Liver (tissue), 9 donors: ENCODE measurements around the gene FERMT1. TPM values are rescaled to one million over a fixed set of nuclear protein-coding genes. Genes with fewer than 3 reads are reported as not detected.

Source experiments
- DNase-seq: peaks from one replicate; pipeline ENCODE4 v3.0.0-alpha.2; 2017; ENCODE audit warnings: low spot score
- H3K27ac ChIP-seq, 2 donors: one replicate each; pipeline ENCODE4 v1.7.0; 2013; ENCODE audit warnings: inconsistent platforms in 2 of 2, low read length in 2 of 2, control low read depth in 1 of 2, low read depth in 1 of 2, mild to moderate bottlenecking in 1 of 2
- H3K27me3 ChIP-seq, 4 donors: one replicate each; pipeline versions ENCODE4 v1.6.1 to v1.7.0; 2013; ENCODE audit warnings: low read length in 3 of 4, inconsistent platforms in 1 of 4, mild to moderate bottlenecking in 1 of 4, moderate library complexity in 1 of 4; ENCODE audit not compliant: control insufficient read depth in 4 of 4, insufficient read depth in 4 of 4
- H3K36me3 ChIP-seq, 4 donors: one replicate each; pipeline versions ENCODE4 v1.6.1 to v1.7.0; 2013; ENCODE audit warnings: low read length in 3 of 4, mild to moderate bottlenecking in 3 of 4, low read depth in 1 of 4, moderate library complexity in 1 of 4; ENCODE audit not compliant: control insufficient read depth in 4 of 4, insufficient read depth in 3 of 4
- H3K4me1 ChIP-seq, 4 donors: one replicate each; pipeline versions ENCODE4 v1.6.1 to v1.7.0; 2013; ENCODE audit warnings: low read length in 3 of 4, mild to moderate bottlenecking in 3 of 4, moderate library complexity in 1 of 4; ENCODE audit not compliant: control insufficient read depth in 4 of 4, insufficient read depth in 4 of 4
- H3K4me3 ChIP-seq, 3 donors: one replicate each; pipeline versions ENCODE4 v1.6.1 to v1.7.0; 2013; ENCODE audit warnings: low read length in 3 of 3, control low read depth in 1 of 3, low read depth in 1 of 3, mild to moderate bottlenecking in 1 of 3
- H3K9ac ChIP-seq, 2 donors: one replicate each; pipeline ENCODE4 v1.7.0; 2013; ENCODE audit warnings: low read length in 2 of 2, mild to moderate bottlenecking in 2 of 2, moderate library complexity in 2 of 2, control low read depth in 1 of 2, low read depth in 1 of 2
- H3K9me3 ChIP-seq, 4 donors: one replicate each; pipeline versions ENCODE4 v1.6.1 to v1.7.0; 2013; ENCODE audit warnings: low read length in 3 of 4; ENCODE audit not compliant: control insufficient read depth in 4 of 4
- EGR1 ChIP-seq, 2 donors: IDR thresholded peaks; 2 replicates each; pipeline ENCODE4 v1.6.1; 2016 to 2018; ENCODE audit warnings: antibody characterized with exemption in 2 of 2, low read depth in 2 of 2
- FOXA1 ChIP-seq: IDR thresholded peaks from 2 replicates; pipeline ENCODE4 v1.6.1; 2016; ENCODE audit warnings: antibody characterized with exemption
- FOXA2 ChIP-seq: IDR thresholded peaks from 2 replicates; pipeline ENCODE4 v1.6.1; 2016; ENCODE audit warnings: antibody characterized with exemption
- GABPA ChIP-seq, 2 donors: IDR thresholded peaks in 1 of 2; conservative IDR thresholded peaks in 1 of 2; 2 replicates each; pipeline ENCODE4 v1.6.1; 2016; ENCODE audit warnings: antibody characterized with exemption in 2 of 2, mild to moderate bottlenecking in 1 of 2, moderate library complexity in 1 of 2
- HNF4A ChIP-seq, 2 donors: conservative IDR thresholded peaks; 2 replicates each; pipeline ENCODE4 v1.6.1; 2016; ENCODE audit warnings: antibody characterized with exemption in 2 of 2, mild to moderate bottlenecking in 2 of 2
- HNF4G ChIP-seq: IDR thresholded peaks from 2 replicates; pipeline ENCODE4 v1.6.1; 2016; ENCODE audit warnings: antibody characterized with exemption
- JUND ChIP-seq, 2 donors: IDR thresholded peaks; 2 replicates each; pipeline ENCODE4 v1.6.1; 2016; ENCODE audit warnings: antibody characterized with exemption in 2 of 2
- NR2F2 ChIP-seq: IDR thresholded peaks from 2 replicates; pipeline ENCODE4 v1.6.1; 2016; ENCODE audit warnings: antibody characterized with exemption
- RAD21 ChIP-seq, 2 donors: IDR thresholded peaks; 2 replicates each; pipeline ENCODE4 v1.6.1; 2016; ENCODE audit warnings: antibody characterized with exemption in 2 of 2, mild to moderate bottlenecking in 2 of 2
- RXRA ChIP-seq, 2 donors: IDR thresholded peaks; 2 replicates each; pipeline ENCODE4 v1.6.1; 2017 to 2018; ENCODE audit warnings: antibody characterized with exemption in 2 of 2, mild to moderate bottlenecking in 1 of 2
- SP1 ChIP-seq: IDR thresholded peaks from 2 replicates; pipeline ENCODE4 v1.6.1; 2018; ENCODE audit warnings: antibody characterized with exemption, mild to moderate bottlenecking
- TAF1 ChIP-seq: conservative IDR thresholded peaks from 2 replicates; pipeline ENCODE4 v1.6.1; 2016; ENCODE audit warnings: antibody characterized with exemption, mild to moderate bottlenecking
- YY1 ChIP-seq: IDR thresholded peaks from 2 replicates; pipeline ENCODE4 v1.6.1; 2016; ENCODE audit warnings: antibody characterized with exemption, mild to moderate bottlenecking
- WGBS: extraction: QIAGEN DNeasy Blood & Tissue Kit; methylation state at CpG from one replicate; pipeline ENCODE4 v1.1.7; 2013; 5-methylcytosine and 5-hydroxymethylcytosine counted together
- polyA plus RNA-seq, 2 donors: library from polyadenylated mRNA; stranded (reverse) in 1 of 2; unstranded in 1 of 2; fragments of 200-250 nt in 1 of 2; fragments of >200 nt in 1 of 2; fragmentation: Nextera tagmentation in 1 of 2; extraction: Ambion mirVana in 1 of 2; gene quantifications; one replicate each; pipeline versions ENCODE4 v1.2.1 to v1.2.3, GENCODE V29; 2013 to 2015
- total RNA-seq, 2 donors: library from RNA; depleted of rRNA; stranded (reverse); fragments of >200 nt; gene quantifications; one replicate each; pipeline ENCODE4 v1.2.3, GENCODE V29; 2014
- TF ChIP-seq, protein P1 (sequence below): IDR thresholded peaks from 2 replicates; pipeline ENCODE4 v1.6.1; 2016; ENCODE audit warnings: antibody characterized with exemption
- TF ChIP-seq, protein P2 (sequence below): IDR thresholded peaks from 2 replicates; pipeline ENCODE4 v1.6.1; 2016; ENCODE audit warnings: antibody characterized with exemption
- TF ChIP-seq, protein P3 (sequence below): IDR thresholded peaks from 2 replicates; pipeline ENCODE4 v1.6.1; 2016; ENCODE audit warnings: antibody characterized with exemption
- TF ChIP-seq, protein P4 (sequence below): IDR thresholded peaks from 2 replicates; pipeline ENCODE4 v1.6.1; 2016; ENCODE audit warnings: antibody characterized with exemption, mild to moderate bottlenecking
- TF ChIP-seq, protein P5 (sequence below): fragments of 150-350 bp; IDR thresholded peaks from 2 replicates; pipeline ENCODE4 v1.5.1; 2017; ENCODE audit warnings: improper control_type of control experiment, low read depth, low read length; ENCODE audit not compliant: missing input control
- donor health status: healthy.
- donor health status: healthy.
- donor health status: healthy.
- donor health status: healthy.
- donor health status: healthy.

Gene FERMT1
- total and polyA plus RNA-seq, 4 donors: 0.11 to 0.42 (median 0.21) TPM

DNA sequence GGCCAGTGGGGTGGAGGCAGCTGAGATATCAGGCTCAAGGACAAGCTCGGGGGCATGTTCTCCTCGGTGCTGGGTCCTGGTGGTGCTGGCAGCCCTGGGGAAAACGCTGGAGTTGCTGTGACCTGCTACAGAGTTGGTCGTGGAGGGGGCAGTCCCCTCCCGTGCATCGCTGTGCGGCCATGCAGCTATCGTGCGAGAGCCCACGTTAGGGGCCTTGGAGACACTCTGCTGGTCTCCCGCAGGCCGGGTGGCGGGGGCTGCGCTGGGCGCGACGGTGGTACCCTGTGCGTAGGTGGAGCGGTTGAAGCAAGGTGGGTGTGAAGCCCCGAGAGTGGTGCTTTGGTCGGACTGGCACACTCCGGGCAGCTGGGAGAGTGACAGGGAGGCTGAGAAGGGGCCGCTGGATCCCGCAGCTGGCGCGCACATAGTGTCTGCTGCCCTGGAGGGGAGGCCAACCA, 81.0 kb downstream of the FERMT1 start:
- Histone ChIP-seq H3K9me3 (no peaks in the 10 kb centered on the region), H3K9ac (no peak overlapping the region), H3K27me3 (no peaks in the 10 kb centered on the region), H3K27ac (no peak overlapping the region), H3K4me1 (no peaks in the 10 kb centered on the region), H3K4me3 (no peak overlapping the region), H3K36me3 (peaks cover 14 to 48% (median 39%) of the 10 kb centered on the region in 4 donors)
- DNase-seq: no peak
- 95% methylated on average over 26 of the region's 26 CpGs for WGBS
- TF ChIP-seq, protein P1, sequence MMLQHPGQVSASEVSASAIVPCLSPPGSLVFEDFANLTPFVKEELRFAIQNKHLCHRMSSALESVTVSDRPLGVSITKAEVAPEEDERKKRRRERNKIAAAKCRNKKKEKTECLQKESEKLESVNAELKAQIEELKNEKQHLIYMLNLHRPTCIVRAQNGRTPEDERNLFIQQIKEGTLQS: no peak
- no peak for TF ChIP-seq EGR1 (IDR thresholded peaks at IDR 0.05; ENCODE audit: low read depth in 2 of 2)
- TF ChIP-seq SP1: no peak
- TF ChIP-seq, protein P2, sequence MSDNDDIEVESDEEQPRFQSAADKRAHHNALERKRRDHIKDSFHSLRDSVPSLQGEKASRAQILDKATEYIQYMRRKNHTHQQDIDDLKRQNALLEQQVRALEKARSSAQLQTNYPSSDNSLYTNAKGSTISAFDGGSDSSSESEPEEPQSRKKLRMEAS: no peak
- TF ChIP-seq HNF4A (conservative IDR thresholded peaks at IDR 0.05): no peak
- no peak for TF ChIP-seq YY1
- no peak for TF ChIP-seq RXRA (IDR thresholded peaks at IDR 0.05)
- no peak for TF ChIP-seq NR2F2
- no peak for TF ChIP-seq GABPA (IDR thresholded peaks at IDR 0.05 in 1 of 2, conservative IDR thresholded peaks at IDR 0.05 in 1 of 2)
- no peak for TF ChIP-seq RAD21 (IDR thresholded peaks at IDR 0.05)
- no peak for TF ChIP-seq TAF1

DNA sequence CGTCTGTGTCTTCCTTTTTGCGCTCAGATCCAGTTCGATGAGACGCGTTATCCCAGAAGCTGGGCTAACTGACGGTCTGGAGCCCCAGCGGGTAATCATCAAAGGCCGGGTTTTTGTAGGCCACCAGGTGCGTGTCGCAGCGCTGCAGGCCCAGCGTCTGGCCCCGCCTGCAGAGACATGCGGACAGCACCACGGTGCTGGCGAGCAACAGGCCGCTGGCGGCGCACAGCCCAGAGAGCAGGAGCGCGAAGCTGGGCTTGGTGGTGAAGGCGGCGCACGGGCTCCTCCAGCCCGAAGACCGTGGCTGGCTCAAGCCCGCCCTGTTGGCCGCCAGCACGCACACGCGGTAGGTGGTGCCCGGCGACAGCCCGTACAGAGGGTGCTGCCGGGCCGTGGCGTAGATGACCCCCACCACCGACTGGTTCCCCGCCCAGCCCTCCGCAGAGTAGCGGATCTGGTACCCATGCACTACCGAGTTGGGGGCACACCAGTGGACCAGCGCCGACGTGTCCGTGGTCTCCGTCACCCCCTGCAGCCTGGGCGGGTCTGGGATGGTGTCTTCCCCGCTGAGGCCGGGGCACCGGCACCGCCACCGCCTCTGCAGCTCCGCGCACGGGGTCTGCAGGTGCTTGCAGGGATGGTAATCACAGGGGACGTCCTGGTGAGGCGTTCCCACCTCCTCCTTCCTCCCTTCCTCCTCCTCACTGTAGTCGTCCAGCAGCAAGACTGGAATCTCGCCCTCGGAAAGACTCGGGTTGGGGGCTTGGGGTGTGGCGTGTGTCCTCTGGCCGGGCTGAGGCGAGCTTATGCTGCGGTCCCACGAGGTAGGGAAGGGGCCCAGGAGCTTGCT, 81.6 kb downstream of the FERMT1 start:
- Histone ChIP-seq H3K9ac (no peak overlapping the region), H3K27ac (no peak overlapping the region), H3K4me3 (no peak overlapping the region), H3K36me3 (peaks cover 17 to 54% (median 45%) of the 10 kb centered on the region in 4 donors), H3K9me3 (no peaks in the 10 kb centered on the region), H3K4me1 (no peaks in the 10 kb centered on the region), H3K27me3 (no peaks in the 10 kb centered on the region)
- WGBS: 93% methylated on average over 67 of the region's 67 CpGs
- DNase-seq: no peak
- TF ChIP-seq FOXA1 (no peak), YY1 (no peak), EGR1 (IDR thresholded peaks at IDR 0.05; ENCODE audit: low read depth in 2 of 2) (no peak), RAD21 (IDR thresholded peaks at IDR 0.05) (no peak), GABPA (IDR thresholded peaks at IDR 0.05 in 1 of 2, conservative IDR thresholded peaks at IDR 0.05 in 1 of 2) (no peak), HNF4A (conservative IDR thresholded peaks at IDR 0.05) (no peak), JUND (IDR thresholded peaks at IDR 0.05) (no peak), RXRA (IDR thresholded peaks at IDR 0.05) (no peak), NR2F2 (no peak), HNF4G (no peak), SP1 (no peak), TAF1 (no peak), FOXA2 (no peak)
- TF ChIP-seq, protein P3, sequence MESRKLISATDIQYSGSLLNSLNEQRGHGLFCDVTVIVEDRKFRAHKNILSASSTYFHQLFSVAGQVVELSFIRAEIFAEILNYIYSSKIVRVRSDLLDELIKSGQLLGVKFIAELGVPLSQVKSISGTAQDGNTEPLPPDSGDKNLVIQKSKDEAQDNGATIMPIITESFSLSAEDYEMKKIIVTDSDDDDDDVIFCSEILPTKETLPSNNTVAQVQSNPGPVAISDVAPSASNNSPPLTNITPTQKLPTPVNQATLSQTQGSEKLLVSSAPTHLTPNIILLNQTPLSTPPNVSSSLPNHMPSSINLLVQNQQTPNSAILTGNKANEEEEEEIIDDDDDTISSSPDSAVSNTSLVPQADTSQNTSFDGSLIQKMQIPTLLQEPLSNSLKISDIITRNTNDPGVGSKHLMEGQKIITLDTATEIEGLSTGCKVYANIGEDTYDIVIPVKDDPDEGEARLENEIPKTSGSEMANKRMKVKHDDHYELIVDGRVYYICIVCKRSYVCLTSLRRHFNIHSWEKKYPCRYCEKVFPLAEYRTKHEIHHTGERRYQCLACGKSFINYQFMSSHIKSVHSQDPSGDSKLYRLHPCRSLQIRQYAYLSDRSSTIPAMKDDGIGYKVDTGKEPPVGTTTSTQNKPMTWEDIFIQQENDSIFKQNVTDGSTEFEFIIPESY: no peak
- TF ChIP-seq, protein P1: no peak
- TF ChIP-seq, protein P2: no peak
- TF ChIP-seq, protein P4, sequence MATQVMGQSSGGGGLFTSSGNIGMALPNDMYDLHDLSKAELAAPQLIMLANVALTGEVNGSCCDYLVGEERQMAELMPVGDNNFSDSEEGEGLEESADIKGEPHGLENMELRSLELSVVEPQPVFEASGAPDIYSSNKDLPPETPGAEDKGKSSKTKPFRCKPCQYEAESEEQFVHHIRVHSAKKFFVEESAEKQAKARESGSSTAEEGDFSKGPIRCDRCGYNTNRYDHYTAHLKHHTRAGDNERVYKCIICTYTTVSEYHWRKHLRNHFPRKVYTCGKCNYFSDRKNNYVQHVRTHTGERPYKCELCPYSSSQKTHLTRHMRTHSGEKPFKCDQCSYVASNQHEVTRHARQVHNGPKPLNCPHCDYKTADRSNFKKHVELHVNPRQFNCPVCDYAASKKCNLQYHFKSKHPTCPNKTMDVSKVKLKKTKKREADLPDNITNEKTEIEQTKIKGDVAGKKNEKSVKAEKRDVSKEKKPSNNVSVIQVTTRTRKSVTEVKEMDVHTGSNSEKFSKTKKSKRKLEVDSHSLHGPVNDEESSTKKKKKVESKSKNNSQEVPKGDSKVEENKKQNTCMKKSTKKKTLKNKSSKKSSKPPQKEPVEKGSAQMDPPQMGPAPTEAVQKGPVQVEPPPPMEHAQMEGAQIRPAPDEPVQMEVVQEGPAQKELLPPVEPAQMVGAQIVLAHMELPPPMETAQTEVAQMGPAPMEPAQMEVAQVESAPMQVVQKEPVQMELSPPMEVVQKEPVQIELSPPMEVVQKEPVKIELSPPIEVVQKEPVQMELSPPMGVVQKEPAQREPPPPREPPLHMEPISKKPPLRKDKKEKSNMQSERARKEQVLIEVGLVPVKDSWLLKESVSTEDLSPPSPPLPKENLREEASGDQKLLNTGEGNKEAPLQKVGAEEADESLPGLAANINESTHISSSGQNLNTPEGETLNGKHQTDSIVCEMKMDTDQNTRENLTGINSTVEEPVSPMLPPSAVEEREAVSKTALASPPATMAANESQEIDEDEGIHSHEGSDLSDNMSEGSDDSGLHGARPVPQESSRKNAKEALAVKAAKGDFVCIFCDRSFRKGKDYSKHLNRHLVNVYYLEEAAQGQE: no peak
- TF ChIP-seq, protein P5, sequence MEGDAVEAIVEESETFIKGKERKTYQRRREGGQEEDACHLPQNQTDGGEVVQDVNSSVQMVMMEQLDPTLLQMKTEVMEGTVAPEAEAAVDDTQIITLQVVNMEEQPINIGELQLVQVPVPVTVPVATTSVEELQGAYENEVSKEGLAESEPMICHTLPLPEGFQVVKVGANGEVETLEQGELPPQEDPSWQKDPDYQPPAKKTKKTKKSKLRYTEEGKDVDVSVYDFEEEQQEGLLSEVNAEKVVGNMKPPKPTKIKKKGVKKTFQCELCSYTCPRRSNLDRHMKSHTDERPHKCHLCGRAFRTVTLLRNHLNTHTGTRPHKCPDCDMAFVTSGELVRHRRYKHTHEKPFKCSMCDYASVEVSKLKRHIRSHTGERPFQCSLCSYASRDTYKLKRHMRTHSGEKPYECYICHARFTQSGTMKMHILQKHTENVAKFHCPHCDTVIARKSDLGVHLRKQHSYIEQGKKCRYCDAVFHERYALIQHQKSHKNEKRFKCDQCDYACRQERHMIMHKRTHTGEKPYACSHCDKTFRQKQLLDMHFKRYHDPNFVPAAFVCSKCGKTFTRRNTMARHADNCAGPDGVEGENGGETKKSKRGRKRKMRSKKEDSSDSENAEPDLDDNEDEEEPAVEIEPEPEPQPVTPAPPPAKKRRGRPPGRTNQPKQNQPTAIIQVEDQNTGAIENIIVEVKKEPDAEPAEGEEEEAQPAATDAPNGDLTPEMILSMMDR: no peak
